ENCODE results near the gene DGKQ.

- TF ChIP-seq CTCF (IDR thresholded peaks at IDR 0.05), result no peak
- TF ChIP-seq POLR2A (IDR thresholded peaks at IDR 0.05), result no peak
Observed at GRCh38 chr4:950136-951020, 23.0 kb downstream of the DGKQ start.
